Left renal cortex interstitium (tissue), 4 donors: ENCODE results near the gene DCTN2. TPM values are rescaled to one million over a fixed set of nuclear protein-coding genes. Genes with fewer than 3 reads are reported as not detected.
"Not testable (repeated sequence)": the region's sequence is repeated elsewhere in the genome, so short reads cannot be mapped to it uniquely, and the experiment has no call there.

ENCODE experiments used
- DNase-seq, 4 donors: peaks; one replicate each; pipeline ENCODE4 v3.0.0-alpha.2; 2013; ENCODE audit warnings: low read depth in 4 of 4, low spot score in 2 of 4, missing footprints in 1 of 4
- polyA plus RNA-seq, 4 donors: library from polyadenylated mRNA; unstranded; fragments of 120-200 nt; gene quantifications; one replicate each; pipeline ENCODE4 v1.2.1, GENCODE V29; 2013; ENCODE audit not compliant: insufficient read length in 4 of 4

The DCTN2 gene
- polyA plus RNA-seq, 4 donors, result 160 to 179 (median 169) TPM

GRCh38 chr12:57517718-57518117 is 29.3 kb downstream of the DCTN2 start:
- DNase-seq, result not testable (repeated sequence)

- no peak for DNase-seq
Measured at GRCh38 chr12:57517187-57517586, 29.8 kb downstream of the DCTN2 start.

DNA sequence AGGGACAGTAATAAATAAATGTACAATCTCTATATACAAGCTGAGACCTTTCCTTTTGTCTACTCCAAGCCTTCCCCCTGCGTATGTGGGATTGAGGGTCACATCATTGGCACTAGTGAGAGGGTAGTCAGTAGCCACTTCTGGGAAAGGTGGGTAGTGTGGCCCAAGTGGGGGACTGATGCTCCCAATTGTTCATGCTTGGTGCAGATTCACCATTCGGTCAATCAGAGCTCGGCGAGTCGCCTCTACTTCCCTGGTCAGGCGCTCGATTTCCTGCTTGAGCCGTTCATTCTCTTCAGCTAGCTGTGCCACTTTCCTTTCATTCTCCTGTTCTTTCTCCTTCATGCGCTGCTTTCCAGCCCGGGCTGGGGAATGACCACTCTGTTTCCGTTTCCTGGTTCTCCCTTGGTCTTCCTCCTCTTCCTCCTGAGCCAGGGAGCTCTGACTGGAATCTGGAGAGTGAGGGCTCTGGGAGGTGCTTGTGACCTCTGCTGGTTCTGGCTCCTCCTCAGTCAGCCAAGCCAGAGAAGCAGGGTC is 30.3 kb downstream of the DCTN2 start:
- DNase-seq, result no peak

DNA sequence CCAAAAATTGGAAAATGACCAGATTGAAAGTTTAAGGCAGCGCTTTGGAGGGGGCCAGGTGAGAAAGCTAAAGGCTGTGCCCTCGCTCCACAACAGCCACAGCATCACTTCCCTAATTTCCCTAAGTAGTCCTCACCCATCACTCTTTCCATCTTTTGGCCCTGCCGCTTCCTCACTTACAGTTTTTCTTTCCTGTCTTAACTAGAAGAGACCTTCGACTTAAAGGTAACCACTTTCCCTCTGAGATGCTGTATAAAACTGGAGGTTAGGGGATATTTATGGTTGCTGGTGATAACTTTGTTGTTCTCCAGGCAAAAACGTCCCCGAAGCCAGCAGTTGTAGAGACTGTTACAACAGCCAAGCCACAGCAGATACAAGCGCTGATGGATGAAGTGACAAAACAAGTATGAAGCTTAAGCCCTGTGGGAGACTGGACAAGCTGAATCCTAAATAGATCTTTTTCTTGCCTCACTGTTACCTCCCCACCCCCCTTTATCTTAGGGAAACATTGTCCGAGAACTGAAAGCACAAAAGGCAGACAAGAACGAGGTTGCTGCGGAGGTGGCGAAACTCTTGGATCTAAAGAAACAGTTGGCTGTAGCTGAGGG is 31.0 kb downstream of the DCTN2 start:
- no peak for DNase-seq

DNA sequence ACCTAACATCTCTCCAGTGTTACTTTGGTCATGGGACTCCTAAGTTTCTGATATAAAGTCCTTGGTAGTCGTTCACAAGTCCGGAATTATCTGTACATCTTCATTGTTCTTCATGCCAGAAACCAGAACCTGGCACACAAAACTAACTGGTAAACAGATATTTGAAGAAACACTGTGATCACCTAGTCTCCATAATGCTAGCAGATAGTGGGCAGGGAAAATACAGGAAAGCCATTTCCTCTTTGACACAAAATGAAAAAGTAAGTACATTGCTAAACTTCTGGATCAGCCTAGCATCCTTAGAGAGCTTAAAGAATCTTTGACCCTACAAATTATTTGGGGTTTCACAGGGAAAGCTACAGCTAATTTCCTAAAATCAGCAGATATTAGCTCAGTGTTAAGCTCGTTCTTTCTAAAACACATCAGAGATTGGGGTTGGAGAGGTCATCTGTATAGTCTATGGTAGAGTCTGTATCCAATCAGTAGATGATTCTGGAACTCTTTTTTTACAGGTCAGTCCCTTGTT is 31.5 kb downstream of the DCTN2 start:
- no peak for DNase-seq

- DNase-seq, result no peak
Measured at GRCh38 chr12:57514720-57515407, 32.1 kb downstream of the DCTN2 start.

GRCh38 chr12:57514246-57514645 is 32.7 kb downstream of the DCTN2 start:
- DNase-seq, result not testable (repeated sequence)

GRCh38 chr12:57513677-57514076 is 33.3 kb downstream of the DCTN2 start:
- not testable (repeated sequence) for DNase-seq

GRCh38 chr12:57513266-57513665 is 33.7 kb downstream of the DCTN2 start:
- DNase-seq, result no peak

GRCh38 chr12:57512665-57513064 is 34.3 kb downstream of the DCTN2 start:
- no peak for DNase-seq

DNA sequence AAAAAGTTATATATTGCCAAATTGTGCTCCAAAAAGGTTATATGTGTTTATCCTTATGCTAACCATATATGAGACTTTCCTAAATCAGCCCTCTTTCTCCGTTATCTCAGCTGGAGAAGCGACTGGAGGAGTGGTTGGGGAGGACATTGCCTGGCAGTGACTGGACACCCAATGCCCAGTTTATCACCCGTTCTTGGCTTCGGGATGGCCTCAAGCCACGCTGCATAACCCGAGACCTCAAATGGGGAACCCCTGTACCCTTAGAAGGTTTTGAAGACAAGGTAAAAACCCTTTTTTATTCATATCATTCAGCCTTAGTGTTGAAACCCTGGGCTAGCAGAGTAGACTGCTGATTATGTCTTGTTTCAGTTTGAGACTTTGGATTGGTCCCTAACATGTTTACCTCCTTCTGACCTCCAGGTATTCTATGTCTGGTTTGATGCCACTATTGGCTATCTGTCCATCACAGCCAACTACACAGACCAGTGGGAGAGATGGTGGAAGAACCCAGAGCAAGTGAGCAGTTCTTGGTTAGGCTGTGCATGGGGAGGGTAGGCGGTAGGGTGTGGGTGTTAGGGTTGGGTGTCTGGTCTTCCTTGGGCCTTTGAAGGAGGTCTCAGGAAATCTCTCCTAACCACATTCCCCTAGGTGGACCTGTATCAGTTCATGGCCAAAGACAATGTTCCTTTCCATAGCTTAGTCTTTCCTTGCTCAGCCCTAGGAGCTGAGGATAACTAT is 35.2 kb downstream of the DCTN2 start:
- no peak for DNase-seq

- no peak for DNase-seq
Measured at GRCh38 chr12:57511161-57511560, 35.8 kb downstream of the DCTN2 start.

DNA sequence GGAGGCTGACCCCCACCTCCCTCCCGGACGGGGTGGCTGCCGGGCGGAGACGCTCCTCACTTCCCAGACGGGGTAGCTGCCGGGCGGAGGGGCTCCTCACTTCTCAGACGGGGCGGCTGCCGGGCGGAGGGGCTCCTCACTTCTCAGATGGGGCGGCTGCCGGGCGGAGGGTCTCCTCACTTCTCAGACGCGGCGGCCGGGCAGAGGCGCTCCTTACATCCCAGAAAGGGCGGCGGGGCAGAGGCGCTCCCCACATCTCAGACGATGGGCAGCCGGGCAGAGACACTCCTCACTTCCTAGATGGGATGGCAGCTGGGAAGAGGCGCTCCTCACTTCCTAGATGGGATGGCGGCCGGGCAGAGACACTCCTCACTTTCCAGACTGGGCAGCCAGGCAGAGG is 39.2 kb downstream of the DCTN2 start:
- not testable (repeated sequence) for DNase-seq

DNA sequence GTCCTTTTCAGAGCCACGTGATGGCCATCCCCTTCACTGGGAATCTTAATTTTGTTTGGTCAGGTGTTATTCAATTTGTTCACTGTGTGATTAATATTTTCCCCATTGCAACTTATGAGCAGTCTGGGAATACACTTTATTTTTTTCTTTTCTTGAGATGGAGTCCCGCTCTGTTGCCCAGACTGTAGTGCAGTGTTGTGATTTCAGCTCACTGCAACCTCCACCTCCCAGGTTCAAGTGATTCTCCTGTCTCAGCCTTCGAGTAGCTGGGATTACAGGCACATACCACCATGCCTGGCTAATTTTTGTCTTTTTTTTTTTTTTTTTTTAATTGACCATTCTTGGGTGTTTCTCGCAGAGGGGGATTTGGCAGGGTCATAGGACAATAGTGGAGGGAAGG is 40.5 kb downstream of the DCTN2 start:
- DNase-seq, result not testable (repeated sequence)

DNA sequence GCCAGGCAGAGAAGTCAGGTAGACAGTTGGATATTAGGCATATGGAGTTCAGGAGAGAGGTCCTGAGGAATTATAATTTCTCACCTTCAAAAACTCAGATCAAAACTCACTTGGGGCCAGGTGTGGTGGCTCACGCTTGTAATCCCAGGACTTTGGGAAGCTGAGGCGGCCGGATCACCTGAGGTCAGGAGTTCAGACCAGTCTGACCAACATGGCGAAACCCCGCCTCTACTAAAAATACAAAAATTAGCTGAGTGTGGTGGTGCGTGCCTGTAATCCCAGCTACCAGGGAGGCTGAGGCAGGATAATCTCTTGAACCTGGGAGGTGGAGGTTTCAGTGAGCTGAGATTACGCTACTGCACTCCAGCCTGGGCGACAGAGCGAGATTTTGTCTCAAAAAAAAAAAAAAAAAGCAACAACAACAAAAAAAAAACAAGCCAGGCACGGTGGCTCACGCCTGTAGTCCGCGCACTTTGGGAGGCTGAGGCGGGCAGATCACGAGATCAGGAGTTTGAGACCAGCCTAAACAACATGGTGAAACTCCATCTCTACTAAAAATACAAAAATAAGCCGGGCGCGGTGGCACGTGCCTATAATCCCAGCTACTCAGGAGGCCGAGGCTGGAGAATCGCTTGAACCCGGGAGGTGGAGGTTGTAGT is 44.6 kb downstream of the DCTN2 start:
- not testable (repeated sequence) for DNase-seq

- DNase-seq, result no peak
Measured at GRCh38 chr12:57500213-57500612, 46.8 kb downstream of the DCTN2 start.

GRCh38 chr12:57498571-57498970 is 48.4 kb downstream of the DCTN2 start:
- DNase-seq, result no peak

GRCh38 chr12:57498132-57498502 is 48.9 kb downstream of the DCTN2 start:
- no peak for DNase-seq

GRCh38 chr12:57497223-57498131 is 49.5 kb downstream of the DCTN2 start:
- no peak for DNase-seq

GRCh38 chr12:57496822-57497221 is 50.2 kb downstream of the DCTN2 start:
- DNase-seq, result no peak
